ENCODE data around the gene NINJ2. TPM values are rescaled to one million over a fixed set of nuclear protein-coding genes. Genes with fewer than 3 reads are reported as not detected.

The NINJ2 gene
- total RNA-seq, 1 donor from 2014 or later: not detected

GRCh38 chr12:646442-647384 lies 16.5 kb downstream of the NINJ2 start:
- DNase-seq (ENCODE audit: extremely low spot score, unreplicated experiment): no peak
- H3K4me3 Mint-ChIP-seq: peak overlapping the region; percentile 11
- peaks cover 5% of the 10 kb centered on the region for H3K9me3 Mint-ChIP-seq
- H3K4me1 Mint-ChIP-seq (ENCODE audit: unreplicated experiment): peaks cover 7% of the 10 kb centered on the region
- TF ChIP-seq, protein P1, sequence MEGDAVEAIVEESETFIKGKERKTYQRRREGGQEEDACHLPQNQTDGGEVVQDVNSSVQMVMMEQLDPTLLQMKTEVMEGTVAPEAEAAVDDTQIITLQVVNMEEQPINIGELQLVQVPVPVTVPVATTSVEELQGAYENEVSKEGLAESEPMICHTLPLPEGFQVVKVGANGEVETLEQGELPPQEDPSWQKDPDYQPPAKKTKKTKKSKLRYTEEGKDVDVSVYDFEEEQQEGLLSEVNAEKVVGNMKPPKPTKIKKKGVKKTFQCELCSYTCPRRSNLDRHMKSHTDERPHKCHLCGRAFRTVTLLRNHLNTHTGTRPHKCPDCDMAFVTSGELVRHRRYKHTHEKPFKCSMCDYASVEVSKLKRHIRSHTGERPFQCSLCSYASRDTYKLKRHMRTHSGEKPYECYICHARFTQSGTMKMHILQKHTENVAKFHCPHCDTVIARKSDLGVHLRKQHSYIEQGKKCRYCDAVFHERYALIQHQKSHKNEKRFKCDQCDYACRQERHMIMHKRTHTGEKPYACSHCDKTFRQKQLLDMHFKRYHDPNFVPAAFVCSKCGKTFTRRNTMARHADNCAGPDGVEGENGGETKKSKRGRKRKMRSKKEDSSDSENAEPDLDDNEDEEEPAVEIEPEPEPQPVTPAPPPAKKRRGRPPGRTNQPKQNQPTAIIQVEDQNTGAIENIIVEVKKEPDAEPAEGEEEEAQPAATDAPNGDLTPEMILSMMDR (conservative IDR thresholded peaks at IDR 0.05): no peak
- peaks cover 4% of the 10 kb centered on the region for H3K36me3 Mint-ChIP-seq
- no peak overlapping the region for H3K27ac Mint-ChIP-seq
- no peaks in the 10 kb centered on the region for H3K27me3 Mint-ChIP-seq

- Mint-ChIP-seq H3K4me1 (ENCODE audit: unreplicated experiment) (peaks cover 7% of the 10 kb centered on the region), H3K27me3 (no peaks in the 10 kb centered on the region), H3K36me3 (peaks cover 4% of the 10 kb centered on the region), H3K4me3 (no peak overlapping the region), H3K27ac (no peak overlapping the region), H3K9me3 (no peaks in the 10 kb centered on the region)
- no peak for DNase-seq (ENCODE audit: extremely low spot score, unreplicated experiment)
- TF ChIP-seq, protein P1 (conservative IDR thresholded peaks at IDR 0.05): no peak
These were observed 17.6 kb downstream of the NINJ2 start for GRCh38 chr12:645563-646071.

DNA sequence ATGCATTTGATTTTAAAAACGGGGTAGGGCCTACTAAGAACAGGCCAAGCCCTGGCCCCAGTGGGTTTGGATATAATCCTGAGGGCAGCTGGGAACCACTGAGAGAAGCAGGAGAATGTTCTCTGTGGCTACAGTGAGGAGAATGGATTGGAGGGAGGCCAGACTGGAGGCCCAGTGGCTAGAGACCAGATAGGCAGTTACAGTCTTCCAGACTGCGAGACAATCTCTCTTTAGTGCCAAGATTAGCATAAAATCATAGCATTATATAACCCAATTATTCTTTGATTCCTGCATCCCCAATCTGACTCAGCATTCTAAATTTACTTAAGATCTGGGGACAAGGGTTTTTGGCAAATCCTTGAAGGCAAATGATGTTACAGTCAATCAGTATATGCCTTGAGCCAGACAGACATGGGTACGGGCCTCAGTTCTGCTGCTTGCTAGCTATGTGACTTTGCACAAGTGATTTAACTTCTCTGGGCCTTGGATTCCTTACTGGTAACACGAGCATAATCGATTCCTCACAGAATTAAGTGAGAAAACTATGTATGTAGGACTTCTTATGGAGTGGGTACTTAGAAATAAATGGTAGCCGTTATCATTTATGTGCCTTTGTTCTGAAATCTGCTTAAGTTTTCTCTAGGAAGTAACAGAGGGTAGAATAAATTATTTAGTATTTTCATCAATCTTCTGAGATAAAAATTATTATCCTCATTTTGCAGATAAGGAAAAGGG lies 18.3 kb downstream of the NINJ2 start:
- Mint-ChIP-seq H3K4me3 (no peak overlapping the region), H3K27ac (no peak overlapping the region), H3K36me3 (peaks cover 4% of the 10 kb centered on the region), H3K27me3 (no peaks in the 10 kb centered on the region), H3K4me1 (ENCODE audit: unreplicated experiment) (peaks cover 7% of the 10 kb centered on the region), H3K9me3 (no peaks in the 10 kb centered on the region)
- TF ChIP-seq, protein P1 (conservative IDR thresholded peaks at IDR 0.05): no peak
- DNase-seq (ENCODE audit: extremely low spot score, unreplicated experiment): no peak

GRCh38 chr12:644303-644639 lies 19.0 kb downstream of the NINJ2 start:
- Mint-ChIP-seq H3K27me3 (no peaks in the 10 kb centered on the region), H3K9me3 (no peaks in the 10 kb centered on the region), H3K4me3 (peak overlapping the region; percentile 87), H3K4me1 (ENCODE audit: unreplicated experiment) (peaks cover 7% of the 10 kb centered on the region), H3K36me3 (peaks cover 4% of the 10 kb centered on the region), H3K27ac (peak overlapping the region; percentile 65)
- DNase-seq (ENCODE audit: extremely low spot score, unreplicated experiment): no peak
- TF ChIP-seq, protein P1 (conservative IDR thresholded peaks at IDR 0.05): no peak

DNA sequence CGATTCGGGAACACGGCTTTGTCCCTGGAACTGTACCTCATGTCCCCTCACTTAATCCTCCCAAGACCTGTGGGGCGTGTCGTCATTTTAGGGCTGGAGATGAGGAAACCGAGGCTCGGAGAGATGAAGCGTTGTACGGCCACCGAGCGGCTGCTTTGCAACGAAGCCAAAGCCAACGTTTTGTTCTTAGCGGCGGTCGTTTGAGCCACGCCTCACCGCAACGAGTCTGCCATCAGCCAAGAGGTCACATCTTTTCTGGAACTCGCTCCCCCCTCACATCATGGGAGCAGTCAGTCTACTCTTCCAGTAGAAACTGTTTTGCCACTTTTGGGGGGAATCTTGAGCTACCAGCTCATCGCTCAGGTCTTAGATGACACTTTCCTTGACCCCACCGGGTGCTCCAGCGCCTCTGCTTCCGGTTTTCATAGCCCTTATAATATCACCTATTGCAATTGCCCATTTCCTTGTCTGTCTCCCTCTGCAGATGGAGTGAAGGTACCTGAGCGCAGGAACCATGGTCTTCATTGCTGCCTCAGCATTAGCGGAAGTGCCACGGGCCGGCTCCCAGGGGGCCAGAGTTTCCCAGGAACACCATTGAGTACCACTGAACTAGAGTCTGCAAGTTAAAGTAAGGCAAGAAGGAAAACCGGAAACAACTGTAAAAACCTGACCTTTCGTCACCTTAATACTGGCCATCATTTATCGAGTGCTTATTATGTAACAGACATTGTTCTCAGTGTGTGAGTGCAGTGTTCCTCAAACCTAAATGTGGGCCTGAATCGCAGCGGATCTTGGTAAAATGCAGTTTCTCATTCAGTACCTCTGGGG lies 19.6 kb downstream of the NINJ2 start:
- no peaks in the 10 kb centered on the region for H3K27me3 Mint-ChIP-seq
- DNase-seq (ENCODE audit: extremely low spot score, unreplicated experiment): no peak
- H3K36me3 Mint-ChIP-seq: peaks cover 4% of the 10 kb centered on the region
- TF ChIP-seq, protein P1 (conservative IDR thresholded peaks at IDR 0.05): no peak
- peaks cover 7% of the 10 kb centered on the region for H3K4me1 Mint-ChIP-seq (ENCODE audit: unreplicated experiment)
- peak overlapping the region; percentile 65 for H3K27ac Mint-ChIP-seq
- peak overlapping the region; percentile 87 for H3K4me3 Mint-ChIP-seq
- H3K9me3 Mint-ChIP-seq: no peaks in the 10 kb centered on the region
